Activated CD8-positive, alpha-beta memory T cell treated with anti-CD3 and anti-CD28 coated beads for 36 hours (primary cell): ENCODE measurements around the gene RNF144B. TPM values are rescaled to one million over a fixed set of nuclear protein-coding genes. Genes with fewer than 3 reads are reported as not detected.
"Not testable (repeated sequence)": the region's sequence is repeated elsewhere in the genome, so short reads cannot be mapped to it uniquely, and the experiment has no call there.

Source experiments
- CTCF ChIA-PET: fragments of 350-600 bp; sonication (Branson Sonifier 250); formaldehyde crosslinking; loops from one replicate; lab custom pipeline; 2021; ENCODE audit warnings: antibody characterized with exemption; lab: Charles Lee
- POLR2A ChIA-PET: fragments of 350-600 bp; sonication (Branson Sonifier 250); formaldehyde crosslinking; loops from one replicate; lab custom pipeline; 2021; ENCODE audit warnings: antibody characterized with exemption; lab: Charles Lee
- total RNA-seq, 2 experiments: library from RNA; stranded (reverse); gene quantifications; one replicate each; pipeline ENCODE4 v1.2.3, GENCODE V29; 2021

The RNF144B gene
- total RNA-seq, 2 experiments from 2014 or later, result 0.36 to 0.61 TPM

DNA sequence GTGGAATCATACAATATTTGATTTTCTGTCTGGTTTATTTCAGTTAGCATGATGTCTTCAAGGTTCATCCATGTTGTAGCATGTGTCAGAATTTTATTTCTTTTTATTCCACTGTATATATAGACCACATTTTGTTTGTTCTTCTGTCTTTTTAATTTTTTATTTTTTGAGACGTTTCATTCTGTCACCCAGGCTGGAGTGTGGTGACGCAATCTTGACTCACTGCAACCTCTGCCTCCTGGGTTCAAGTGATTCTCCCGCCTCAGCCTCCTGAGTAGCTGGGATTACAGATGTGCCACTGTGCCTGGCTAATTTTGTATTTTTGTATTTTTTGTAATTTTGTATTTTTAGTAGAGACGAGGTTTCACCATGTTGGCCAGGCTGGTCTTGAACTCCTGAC, 11.1 kb downstream of the RNF144B start:
- CTCF ChIA-PET, POLR2A ChIA-PET: not testable (repeated sequence)

- ChIA-PET POLR2A (no interaction called here), CTCF (no interaction called here)
These were observed 13.8 kb downstream of the RNF144B start for GRCh38 chr6:18400831-18401446.

- CTCF ChIA-PET, POLR2A ChIA-PET: not testable (repeated sequence)
These were observed 17.8 kb downstream of the RNF144B start for GRCh38 chr6:18404965-18405364.

DNA sequence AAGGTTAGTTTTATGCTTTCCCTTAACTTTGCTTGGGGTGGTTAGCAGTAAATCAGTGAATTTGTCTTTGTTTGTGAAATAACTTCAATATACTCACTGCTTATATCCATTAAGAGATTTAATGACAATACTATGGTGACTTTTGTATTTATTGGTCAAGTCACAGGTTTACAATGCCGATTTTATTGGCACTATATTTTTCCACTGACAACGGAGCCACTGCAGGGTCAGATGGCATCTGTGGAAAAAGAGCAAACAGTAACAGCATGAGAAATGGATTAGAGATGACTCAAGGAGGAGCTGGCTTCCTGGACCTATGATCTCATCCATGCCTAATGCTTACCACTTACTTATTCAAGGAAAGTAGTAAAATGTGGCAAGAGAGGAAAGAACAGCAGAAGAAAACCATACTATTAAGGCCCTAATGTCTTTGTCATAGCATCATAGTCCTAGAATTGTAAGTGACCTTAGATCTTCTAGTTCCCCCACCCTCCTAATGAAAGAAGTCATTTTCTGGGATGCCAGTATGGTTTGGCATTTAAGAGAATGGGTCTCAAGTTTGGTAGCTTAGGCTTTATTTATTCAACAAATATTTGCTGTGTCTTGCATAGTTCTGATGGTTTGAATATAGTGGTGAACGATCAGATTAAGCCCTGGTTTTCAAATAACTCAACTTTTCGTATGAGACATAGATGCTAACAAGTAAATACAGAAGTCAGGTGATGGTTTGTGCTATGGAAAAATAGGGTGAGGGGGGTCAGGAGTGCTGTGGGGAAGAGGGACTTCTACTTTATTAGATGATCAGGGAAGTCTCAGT, 18.5 kb downstream of the RNF144B start:
- ChIA-PET CTCF (no interaction called here), POLR2A (no interaction called here)

GRCh38 chr6:18406955-18407749, 20.0 kb downstream of the RNF144B start:
- CTCF ChIA-PET, result interaction anchor here (0.6 to 0.7 kb wide), 2 partner anchors 38 to 96 kb away, joined by 3 to 4 read pairs; no protein-coding TSS in a partner anchor
- POLR2A ChIA-PET, result no interaction called here

DNA sequence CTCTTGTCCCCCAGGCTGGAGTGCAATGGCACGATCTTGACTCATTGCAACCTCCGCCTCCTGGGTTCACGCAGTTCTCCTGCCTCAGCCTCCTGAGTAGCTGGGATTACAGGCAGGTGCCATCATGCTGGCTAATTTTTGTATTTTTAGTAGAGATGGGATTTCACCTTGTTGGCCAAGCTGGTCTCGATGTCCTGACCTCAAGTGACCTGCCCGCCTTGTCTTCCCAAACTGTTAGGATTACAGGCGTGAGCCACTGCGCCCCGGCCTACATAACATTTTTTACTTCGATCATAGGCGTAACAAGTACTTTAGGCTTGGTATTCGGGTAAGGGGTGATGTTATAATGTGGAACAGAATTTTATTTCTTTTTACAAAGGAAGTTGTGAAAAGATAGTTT, 22.5 kb downstream of the RNF144B start:
- CTCF ChIA-PET, POLR2A ChIA-PET: not testable (repeated sequence)

DNA sequence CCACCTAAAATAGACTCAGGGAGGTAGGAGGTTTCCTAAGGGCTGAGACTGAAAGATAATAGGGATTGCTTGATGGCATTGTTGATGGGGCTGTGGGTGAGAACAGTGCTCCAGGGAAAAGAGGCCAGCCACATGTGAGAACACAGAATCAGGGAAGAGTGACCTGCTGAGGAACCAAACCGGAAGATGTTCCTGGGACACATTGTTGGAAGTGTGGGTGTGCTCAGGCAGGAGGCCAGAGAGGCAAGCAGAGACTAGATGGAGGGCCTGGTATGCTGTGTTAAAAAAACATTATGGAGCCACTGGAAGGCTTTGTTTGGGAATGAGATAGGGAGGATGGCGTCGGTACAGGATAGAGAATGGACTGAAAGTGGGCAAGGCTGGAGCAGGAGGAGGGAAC, 23.3 kb downstream of the RNF144B start:
- POLR2A ChIA-PET, result no interaction called here
- CTCF ChIA-PET, result no interaction called here

DNA sequence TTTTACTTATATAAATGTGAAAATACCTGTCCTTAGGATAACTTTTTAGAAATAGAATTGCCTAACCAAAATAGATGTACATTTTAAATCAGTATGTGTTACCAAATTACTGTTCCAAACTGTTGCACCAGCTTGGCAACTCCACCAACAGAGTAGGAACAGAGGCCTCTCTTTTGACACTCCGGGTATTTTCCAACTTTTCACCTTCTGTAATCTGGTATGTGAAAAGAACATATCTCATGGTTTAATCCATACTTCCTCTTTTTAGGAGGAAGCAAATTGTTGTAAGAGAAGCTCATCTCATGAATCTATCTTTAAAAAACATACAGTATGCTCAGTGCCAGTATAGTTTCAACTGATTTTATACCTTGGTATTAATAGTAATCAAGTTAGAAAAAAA, 24.9 kb downstream of the RNF144B start:
- POLR2A ChIA-PET, result no interaction called here
- CTCF ChIA-PET, result no interaction called here

GRCh38 chr6:18412644-18413043, 25.5 kb downstream of the RNF144B start:
- ChIA-PET POLR2A (no interaction called here), CTCF (no interaction called here)

GRCh38 chr6:18413381-18413780, 26.2 kb downstream of the RNF144B start:
- ChIA-PET CTCF (no interaction called here), POLR2A (no interaction called here)

DNA sequence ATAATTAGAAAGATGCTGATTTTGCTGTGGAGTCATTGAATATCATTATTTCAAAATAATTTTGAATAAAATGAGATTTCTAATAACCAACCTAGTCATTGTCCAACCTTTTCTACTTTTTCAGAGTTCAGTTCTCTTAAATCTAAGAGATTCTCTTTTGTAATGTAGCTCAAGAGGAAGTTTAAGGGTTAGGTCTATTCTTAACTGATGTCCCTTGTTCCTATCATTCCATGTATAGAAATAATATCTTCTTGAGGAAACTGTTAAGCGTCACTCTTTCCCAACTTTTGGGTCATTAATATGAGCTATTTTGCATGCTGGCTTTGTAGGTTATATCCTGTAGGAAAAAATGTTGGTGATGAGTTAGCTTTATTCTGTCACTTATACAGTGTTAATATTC, 27.0 kb downstream of the RNF144B start:
- ChIA-PET CTCF (no interaction called here), POLR2A (no interaction called here)

GRCh38 chr6:18415207-18415606, 28.1 kb downstream of the RNF144B start:
- ChIA-PET POLR2A (no interaction called here), CTCF (no interaction called here)

DNA sequence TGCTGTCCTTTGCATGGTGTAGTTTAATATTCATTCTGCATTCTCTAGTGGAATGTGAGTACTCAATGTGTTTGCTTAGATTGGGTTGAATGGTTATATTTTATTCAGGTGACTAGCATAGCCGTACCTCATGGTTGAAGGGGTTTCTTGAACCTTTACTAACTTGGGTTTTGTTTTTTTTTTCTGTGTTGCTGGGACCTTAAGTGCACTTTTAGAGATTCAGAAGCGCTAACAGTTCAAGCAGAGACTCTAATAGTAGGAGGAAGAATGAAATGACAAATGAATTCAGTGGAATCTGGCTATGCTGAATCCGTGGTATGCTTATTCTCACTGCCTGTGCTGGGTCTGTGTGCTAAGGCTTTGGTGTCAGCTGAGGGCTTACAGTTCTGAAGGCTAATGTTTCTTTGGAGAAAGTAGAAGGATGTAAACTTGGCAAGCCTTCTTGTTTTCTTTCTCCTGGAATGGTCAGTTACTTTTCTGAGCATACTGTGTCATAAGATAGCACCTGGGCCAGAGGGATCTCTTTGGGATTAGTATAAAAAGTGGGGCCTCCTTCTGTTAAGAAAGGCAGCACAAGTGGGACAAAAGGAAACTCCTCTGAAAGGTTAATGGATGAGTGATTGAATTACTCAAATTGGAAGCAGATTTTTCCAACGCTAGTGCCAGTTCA, 28.7 kb downstream of the RNF144B start:
- CTCF ChIA-PET, result no interaction called here

DNA sequence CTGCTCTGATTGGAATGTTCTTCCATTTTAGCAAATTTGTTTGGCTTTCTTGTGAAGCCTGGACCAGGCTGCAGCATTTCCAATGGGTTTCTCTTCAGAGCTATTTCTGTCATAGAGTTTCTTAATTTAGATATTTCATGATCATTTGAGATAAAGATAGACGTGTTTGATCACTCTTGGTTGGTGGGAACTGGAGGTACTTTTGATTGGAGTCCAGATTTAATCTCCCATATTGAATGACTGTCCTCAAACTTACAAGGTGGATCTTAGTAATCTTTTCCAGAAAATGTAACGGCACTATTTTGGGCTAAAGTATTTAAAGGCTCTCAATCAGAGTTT, 29.2 kb downstream of the RNF144B start:
- ChIA-PET CTCF (no interaction called here), POLR2A (no interaction called here)

More for the DNA sequence above, 28.7 kb downstream of the RNF144B start:
- POLR2A ChIA-PET, result no interaction called here

DNA sequence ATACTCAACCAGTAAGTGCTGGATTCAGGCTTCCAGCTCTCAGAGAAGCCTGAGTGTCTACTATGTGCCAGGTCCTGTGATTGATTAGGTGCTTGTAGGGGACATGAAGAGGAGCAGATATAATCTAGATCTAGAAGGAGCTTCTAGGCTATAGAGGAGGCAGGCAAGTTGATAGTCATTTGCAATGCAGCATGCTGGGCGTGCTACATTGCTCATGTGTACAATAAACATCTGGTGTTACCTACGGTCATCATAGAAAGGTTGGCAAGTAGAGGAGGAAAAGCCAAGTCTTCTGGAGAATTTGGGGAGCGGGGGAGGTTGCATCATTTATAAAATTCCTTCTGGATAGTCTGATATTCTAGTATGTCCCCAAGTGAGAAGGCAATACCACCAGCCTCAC, 33.2 kb downstream of the RNF144B start:
- CTCF ChIA-PET, result no interaction called here
- POLR2A ChIA-PET, result no interaction called here

GRCh38 chr6:18422136-18422535, 35.0 kb downstream of the RNF144B start:
- ChIA-PET CTCF (no interaction called here), POLR2A (no interaction called here)

DNA sequence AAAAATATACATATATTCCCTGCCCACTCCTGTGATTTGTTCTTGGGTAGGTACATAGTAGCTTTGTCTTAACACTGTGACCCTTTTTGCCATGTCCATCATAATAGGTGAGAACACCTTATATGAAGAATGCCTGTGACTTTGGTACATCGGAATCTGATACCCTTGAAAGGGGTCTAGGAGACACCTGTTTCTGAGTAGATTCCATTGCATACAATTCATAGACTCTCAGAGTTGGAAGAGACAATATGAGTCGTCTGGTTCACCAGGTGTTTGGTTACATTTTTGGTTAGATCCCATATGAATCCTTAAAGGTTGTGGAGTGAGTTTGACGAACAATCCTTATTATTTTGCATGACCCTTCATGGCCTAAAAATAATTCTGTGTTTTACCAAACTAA, 36.3 kb downstream of the RNF144B start:
- CTCF ChIA-PET, result no interaction called here
- POLR2A ChIA-PET, result no interaction called here

DNA sequence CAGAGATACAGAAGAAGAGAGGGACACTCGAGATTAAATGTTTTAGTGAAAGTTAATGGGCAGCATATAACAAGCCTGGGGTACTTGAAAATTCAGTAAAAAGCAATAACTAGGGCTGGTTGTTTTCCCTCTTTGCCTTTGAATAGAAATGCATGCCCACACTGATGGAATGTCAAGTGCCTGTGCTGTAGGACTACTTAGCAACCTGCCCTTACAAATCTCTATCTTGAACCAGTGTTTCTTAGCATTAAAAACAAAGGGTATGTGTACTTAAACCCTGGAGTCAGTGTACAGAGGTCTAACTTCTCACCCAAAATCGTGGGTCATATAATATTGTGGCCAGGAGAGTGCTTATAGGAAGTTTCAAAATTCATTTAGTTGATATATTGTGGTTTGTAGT, 37.1 kb downstream of the RNF144B start:
- CTCF ChIA-PET, result no interaction called here
- POLR2A ChIA-PET, result no interaction called here

DNA sequence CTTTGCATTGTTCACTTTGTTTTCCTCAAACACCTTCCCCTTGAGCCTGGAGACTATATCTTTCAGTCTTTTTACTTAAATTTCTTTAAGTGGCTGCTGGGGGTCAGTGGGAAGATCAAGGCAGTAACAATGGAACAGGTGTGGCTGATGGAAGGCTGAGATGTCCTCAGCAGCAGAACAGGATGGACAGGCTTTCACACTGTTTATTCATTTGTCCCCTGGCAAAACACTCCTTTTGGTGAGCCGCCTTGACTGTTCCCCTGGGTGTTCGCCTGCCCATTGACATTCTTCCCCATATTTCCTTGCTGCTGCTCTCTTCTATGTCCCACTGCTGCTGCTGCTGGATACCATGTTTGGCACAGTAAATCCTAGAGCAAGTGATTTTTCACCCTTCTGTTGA, 38.1 kb downstream of the RNF144B start:
- POLR2A ChIA-PET, result no interaction called here
- CTCF ChIA-PET, result no interaction called here

- ChIA-PET POLR2A (no interaction called here), CTCF (no interaction called here)
These were observed 40.1 kb downstream of the RNF144B start for GRCh38 chr6:18427296-18427695.
